CD4-positive, alpha-beta T cell (primary cell): Measurements from ENCODE around the gene BAIAP2. TPM values are rescaled to one million over a fixed set of nuclear protein-coding genes. Genes with fewer than 3 reads are reported as not detected.
A peak's percentile ranks its signal among the peaks of the same experiment; 100 is the strongest.

Experiments
- ATAC-seq: fragments of 200-7000 bp; cut with Tn5 transposase; one replicate; pipeline ENCODE4 v1.10.0; 2022; ENCODE audit warnings: mild to moderate bottlenecking; ENCODE audit not compliant: poor library complexity
- CTCF ChIA-PET: fragments of 350-600 bp; sonication (Branson Sonifier 250); formaldehyde crosslinking; loops from one replicate; lab custom pipeline; 2021; ENCODE audit warnings: antibody characterized with exemption, inconsistent platforms; lab: Charles Lee
- POLR2A ChIA-PET: fragments of 350-600 bp; sonication (Branson Sonifier 250); formaldehyde crosslinking; loops from one replicate; lab custom pipeline; 2021; ENCODE audit warnings: antibody characterized with exemption, inconsistent platforms; lab: Charles Lee
- DNase-seq, 14 experiments: peaks; one replicate each; pipeline ENCODE4 v3.0.0-alpha.2; 2013 to 2020; ENCODE audit warnings: mixed read lengths in 2 of 14
- H3K27ac ChIP-seq, 2 donors: one replicate each; pipeline versions ENCODE4 v1.5.1 to v1.7.0; 2013; ENCODE audit warnings: low read length in 2 of 2, low read depth in 1 of 2, mild to moderate bottlenecking in 1 of 2
- H3K27me3 ChIP-seq, 2 experiments: 1 replicate in 1 of 2; 2 replicates in 1 of 2; pipeline versions ENCODE4 v1.6.1 to v1.7.0; 2013; ENCODE audit warnings: low read length in 2 of 2, control low read depth in 1 of 2, mild to moderate bottlenecking in 1 of 2, moderate library complexity in 1 of 2; ENCODE audit not compliant: insufficient read depth in 2 of 2, control insufficient read depth in 1 of 2
- H3K36me3 ChIP-seq: one replicate; pipeline ENCODE4 v1.6.1; 2013; ENCODE audit warnings: low read length, control low read depth; ENCODE audit not compliant: insufficient read depth
- H3K4me1 ChIP-seq: one replicate; pipeline ENCODE4 v1.6.1; 2013; ENCODE audit warnings: low read length, control low read depth; ENCODE audit not compliant: insufficient read depth
- H3K4me3 ChIP-seq: one replicate; pipeline ENCODE4 v1.5.1; 2013; ENCODE audit warnings: mild to moderate bottlenecking, low read length, moderate library complexity
- H3K9me3 ChIP-seq, 2 experiments: 1 replicate in 1 of 2; 2 replicates in 1 of 2; pipeline versions ENCODE4 v1.6.1 to v1.7.0; 2013; ENCODE audit warnings: low read length in 2 of 2, mild to moderate bottlenecking in 2 of 2, control low read depth in 1 of 2, moderate library complexity in 1 of 2; ENCODE audit not compliant: control insufficient read depth in 1 of 2, insufficient read depth in 1 of 2
- H3K27ac Mint-ChIP-seq: one replicate; pipeline ENCODE4 v1.8.0; 2020; ENCODE audit warnings: mixed read lengths
- H3K27me3 Mint-ChIP-seq: one replicate; pipeline ENCODE4 v1.8.0; 2021; ENCODE audit warnings: mixed read lengths
- H3K36me3 Mint-ChIP-seq: one replicate; pipeline ENCODE4 v1.8.0; 2021; ENCODE audit warnings: low read depth, mixed read lengths
- H3K4me1 Mint-ChIP-seq: one replicate; pipeline ENCODE4 v1.8.0; 2021; ENCODE audit warnings: low read depth, mixed read lengths
- H3K4me3 Mint-ChIP-seq: one replicate; pipeline ENCODE4 v1.8.0; 2020; ENCODE audit warnings: mild to moderate bottlenecking, mixed read lengths
- H3K9me3 Mint-ChIP-seq: one replicate; pipeline ENCODE4 v1.8.0; 2020; ENCODE audit warnings: mixed read lengths
- CTCF ChIP-seq: fragments of 200-600 bp; IDR thresholded peaks from one replicate; pipeline ENCODE4 v1.8.0; 2022; ENCODE audit warnings: antibody characterized with exemption, mild to moderate bottlenecking
- intact Hi-C, 2 experiments: fragments of 100-400 bp; cut with DNase I in 1 of 2; cut with micrococcal nuclease in 1 of 2; formaldehyde crosslinking; loops; one replicate each; pipeline versions ENCODE4 v1.15.1 to v1.9.0; 2023 to 2025; cut with DNase I, micrococcal nuclease
- total RNA-seq, 174 experiments: library from RNA in 2 of 174; stranded (reverse) in 2 of 174; gene quantifications; one replicate each; pipeline ENCODE4 v1.2.3 and lab custom pipeline; 2021 to 2026

Gene BAIAP2
- total RNA-seq, 2 experiments from 2014 or later, result 4.2 to 4.9 TPM

- H3K27me3 Mint-ChIP-seq, result no peaks in the 10 kb centered on the region
- Histone ChIP-seq H3K4me1 (peaks cover 48% of the 10 kb centered on the region), H3K27ac (no peak overlapping the region), H3K36me3 (no peaks in the 10 kb centered on the region), H3K27me3 (no peaks in the 10 kb centered on the region), H3K9me3 (no peaks in the 10 kb centered on the region), H3K4me3 (no peak overlapping the region)
- intact Hi-C loops, result loop anchor here in 1 of 2 experiments (5.0 kb wide), 1 partner anchor 40 kb away; no protein-coding TSS in a partner anchor
- ChIA-PET POLR2A (no interaction called here), CTCF (interaction anchor here (2.0 kb wide), 1 partner anchor 15 kb away, joined by 8 read pairs; no protein-coding TSS in a partner anchor)
- TF ChIP-seq CTCF, result no peak
- DNase-seq, result peak in 3 of 14 experiments; percentile 28 to 58 (median 31)
- ATAC-seq, result no peak
- H3K36me3 Mint-ChIP-seq, result no peaks in the 10 kb centered on the region
- no peaks in the 10 kb centered on the region for H3K4me1 Mint-ChIP-seq
- no peak overlapping the region for H3K4me3 Mint-ChIP-seq
- no peak overlapping the region for H3K27ac Mint-ChIP-seq
- H3K9me3 Mint-ChIP-seq, result no peaks in the 10 kb centered on the region
Observed at GRCh38 chr17:81086789-81087551, 52.0 kb downstream of the BAIAP2 start.

- CTCF ChIA-PET, result interaction anchor here (2.5 kb wide), 1 partner anchor 11 kb away, joined by 7 read pairs; no protein-coding TSS in a partner anchor
- POLR2A ChIA-PET, result no interaction called here
- no peak overlapping the region for H3K27ac Mint-ChIP-seq
Observed at GRCh38 chr17:81090361-81091136, 55.6 kb downstream of the BAIAP2 start.

More at GRCh38 chr17:81090361-81091136, 55.6 kb downstream of the BAIAP2 start:
- intact Hi-C loops, result no loop called here
- Mint-ChIP-seq H3K9me3 (no peaks in the 10 kb centered on the region), H3K36me3 (no peaks in the 10 kb centered on the region), H3K4me3 (no peak overlapping the region), H3K4me1 (peaks cover 25% of the 10 kb centered on the region), H3K27me3 (no peaks in the 10 kb centered on the region)
- DNase-seq (peak in 10 of 14 experiments; percentile 9 to 75 (median 20)), ATAC-seq (no peak)
- Histone ChIP-seq H3K4me1 (peaks cover 71% of the 10 kb centered on the region), H3K27ac (no peak overlapping the region), H3K27me3 (no peaks in the 10 kb centered on the region), H3K4me3 (no peak overlapping the region), H3K36me3 (no peaks in the 10 kb centered on the region), H3K9me3 (no peaks in the 10 kb centered on the region)
- TF ChIP-seq CTCF, result no peak
